Ovary (tissue), 3 donors: Measurements from ENCODE around the gene WSB1.

Experiments
- CTCF ChIP-seq, 3 donors: fragments of 450-650 bp in 2 of 3; fragments of 200-600 bp in 1 of 3; IDR thresholded peaks; one replicate each; pipeline versions ENCODE4 v1.5.1 to v1.8.0; 2016 to 2022; ENCODE audit warnings: antibody characterized with exemption in 3 of 3, mild to moderate bottlenecking in 1 of 3
- POLR2A ChIP-seq: fragments of 450-650 bp; IDR thresholded peaks from one replicate; pipeline ENCODE4 v1.6.1; 2017; ENCODE audit warnings: antibody characterized with exemption, mild to moderate bottlenecking, moderate library complexity
- donor health status: DM: no; HTN: no; CAD: no.

GRCh38 chr17:27363326-27363725 is 69.4 kb downstream of the WSB1 start:
- no peak for TF ChIP-seq POLR2A
- no peak for TF ChIP-seq CTCF (IDR thresholded peaks at IDR 0.05)
